GM23248 (cell line): Measurements from ENCODE around the gene MTREX. TPM values are rescaled to one million over a fixed set of nuclear protein-coding genes. Genes with fewer than 3 reads are reported as not detected.

ENCODE experiments used
- DNase-seq: peaks from one replicate; pipeline ENCODE4 v3.0.0-alpha.2; 2015
- H2AFZ ChIP-seq: fragments of 200-600 bp; sonication (generic); 2 replicates; pipeline ENCODE4 v1.6.1; 2016; ENCODE audit warnings: antibody characterized with exemption
- H3F3A ChIP-seq: fragments of 200-600 bp; sonication (generic); 2 replicates; pipeline ENCODE4 v1.6.1; 2016; ENCODE audit warnings: mild to moderate bottlenecking, antibody characterized with exemption, mixed run types; ENCODE audit not compliant: insufficient read depth
- H3K27ac ChIP-seq: fragments of 200-600 bp; sonication (generic); 2 replicates; pipeline ENCODE4 v1.5.1; 2016; ENCODE audit warnings: mild to moderate bottlenecking
- H3K27me3 ChIP-seq: fragments of 200-600 bp; sonication (generic); replicated peaks from 2 replicates; pipeline ENCODE4 v1.6.1; 2016; ENCODE audit warnings: mild to moderate bottlenecking; ENCODE audit not compliant: insufficient read depth
- H3K36me3 ChIP-seq: fragments of 200-600 bp; sonication (generic); 2 replicates; pipeline ENCODE4 v1.6.1; 2016; ENCODE audit warnings: low read depth, mild to moderate bottlenecking
- H3K4me1 ChIP-seq: fragments of 200-600 bp; sonication (generic); 2 replicates; pipeline ENCODE4 v1.6.1; 2016; ENCODE audit warnings: mild to moderate bottlenecking; ENCODE audit not compliant: insufficient read depth
- H3K4me2 ChIP-seq: fragments of 200-600 bp; sonication (generic); one replicate; pipeline ENCODE4 v1.6.1; 2016; ENCODE audit warnings: mild to moderate bottlenecking; ENCODE audit not compliant: unreplicated experiment
- H3K4me3 ChIP-seq: fragments of 200-600 bp; sonication (generic); 2 replicates; pipeline ENCODE4 v1.5.1; 2016; ENCODE audit warnings: mild to moderate bottlenecking
- H3K79me2 ChIP-seq: fragments of 200-600 bp; sonication (generic); 2 replicates; pipeline ENCODE4 v1.6.1; 2016; ENCODE audit warnings: mild to moderate bottlenecking; ENCODE audit not compliant: insufficient read depth
- H3K9ac ChIP-seq: fragments of 200-600 bp; sonication (generic); 2 replicates; pipeline ENCODE4 v1.6.1; 2016; ENCODE audit warnings: mild to moderate bottlenecking
- H3K9me2 ChIP-seq: fragments of 200-600 bp; sonication (generic); 2 replicates; pipeline ENCODE4 v1.6.1; 2016; ENCODE audit warnings: mixed run types, mild to moderate bottlenecking, moderate library complexity; ENCODE audit not compliant: insufficient read depth
- H3K9me3 ChIP-seq: fragments of 200-600 bp; sonication (generic); one replicate; pipeline ENCODE4 v1.6.1; 2017; ENCODE audit warnings: low read depth
- H4K20me1 ChIP-seq: fragments of 200-600 bp; sonication (generic); 2 replicates; pipeline ENCODE4 v1.6.0; 2016; ENCODE audit not compliant: insufficient read depth
- EZH2 ChIP-seq: fragments of 200-600 bp; sonication (generic); IDR thresholded peaks from 2 replicates; pipeline ENCODE4 v1.6.1; 2018; ENCODE audit warnings: antibody characterized with exemption, mild to moderate bottlenecking; ENCODE audit not compliant: insufficient read depth, poor library complexity, severe bottlenecking
- EZH2phosphoT487 ChIP-seq: fragments of 200-600 bp; sonication (generic); IDR thresholded peaks from 2 replicates; pipeline ENCODE4 v1.6.1; 2018; ENCODE audit warnings: antibody characterized with exemption, moderate library complexity, mild to moderate bottlenecking, low read depth; ENCODE audit not compliant: insufficient read depth
- WGBS, 2 experiments: methylation state at CpG; one replicate each; pipeline ENCODE4 v1.1.6; 2015 to 2017; ENCODE audit warnings: low lambda C conversion rate in 2 of 2, low coverage in 1 of 2; ENCODE audit errors: missing lambda C conversion rate in 2 of 2; 5-methylcytosine and 5-hydroxymethylcytosine counted together
- in situ Hi-C: fragments of 300-500 bp; cut with MboI; formaldehyde crosslinking; loops from 2 replicates; pipeline ENCODE4 v1.15.0; 2020
- polyA plus RNA-seq: library from polyadenylated mRNA; unstranded; fragments of >200 nt; fragmentation: Nextera tagmentation; extraction: Ambion mirVana; gene quantifications from 2 replicates; pipeline ENCODE4 v1.2.1, GENCODE V29; 2016
- total RNA-seq: library from RNA; depleted of rRNA; stranded (reverse); fragments of >200 nt; shearing (Covaris generic); gene quantifications from 2 replicates; pipeline ENCODE4 v1.2.3, GENCODE V29; 2014

MTREX gene
- total and polyA plus RNA-seq, 2 experiments from 2014 or later = 26.4 to 41.4 TPM

DNA sequence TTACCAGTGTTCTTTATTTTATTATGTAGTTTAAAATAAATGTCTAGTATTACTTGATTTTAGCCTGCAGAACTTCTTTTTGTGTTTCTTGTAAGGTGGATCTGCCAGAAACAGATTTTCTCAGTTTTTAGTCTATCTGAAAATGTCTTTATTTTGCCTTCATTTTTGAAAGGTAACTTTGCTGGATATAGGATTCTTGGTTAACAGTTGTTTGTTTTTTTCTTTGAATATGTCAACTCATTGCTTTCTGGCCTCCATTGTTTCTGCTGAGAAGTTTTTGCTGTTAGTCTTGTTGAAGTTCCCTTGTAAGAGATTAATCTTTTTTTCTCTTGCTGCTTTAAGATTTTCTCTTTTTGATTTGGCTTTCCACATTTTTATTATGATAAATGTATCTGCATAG lies 75.5 kb downstream of the MTREX start:
- no peak for DNase-seq
- no peak overlapping the region for H3K9ac ChIP-seq
- H4K20me1 ChIP-seq = no peaks in the 10 kb centered on the region
- H3K4me2 ChIP-seq = no peak overlapping the region
- in situ Hi-C loops = no loop called here
- no peaks in the 10 kb centered on the region for H3K27me3 ChIP-seq
- peaks cover 32% of the 10 kb centered on the region for H3K36me3 ChIP-seq
- H3K79me2 ChIP-seq = peaks cover 32% of the 10 kb centered on the region
- H3K27ac ChIP-seq = no peak overlapping the region
- no peaks in the 10 kb centered on the region for H3K9me3 ChIP-seq
- TF ChIP-seq EZH2phosphoT487 (no peak), EZH2 (no peak)
- no peak overlapping the region for H3K4me3 ChIP-seq
- H3K4me1 ChIP-seq = peaks cover 9% of the 10 kb centered on the region; the same call in 1 of the 2 replicates
- H2AFZ ChIP-seq = no peak overlapping the region
- no peaks in the 10 kb centered on the region for H3K9me2 ChIP-seq
- 0 out of 2 replicates have a peak, but pooled peaks cover 5% of the 10 kb centered on the region for H3F3A ChIP-seq

DNA sequence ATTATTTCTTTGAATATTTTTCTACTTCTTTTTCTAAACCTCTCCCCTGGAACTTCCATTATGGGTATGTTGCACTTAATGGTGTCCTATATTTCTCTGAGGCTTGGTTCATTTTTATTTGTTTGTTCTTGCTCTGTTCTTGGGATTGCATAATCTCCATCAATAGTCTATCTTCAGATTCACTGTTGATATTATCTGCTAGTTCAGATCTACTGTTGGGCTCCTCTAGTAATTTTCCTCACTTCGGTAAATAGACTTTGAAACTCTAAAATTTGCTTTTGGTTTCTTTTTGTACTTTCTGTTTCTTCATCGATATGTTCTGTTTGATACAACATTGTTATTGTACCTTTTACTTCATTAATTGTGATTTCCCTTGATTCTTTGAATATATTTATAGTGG lies 76.3 kb downstream of the MTREX start:
- Histone ChIP-seq H3K36me3 (peaks cover 40% of the 10 kb centered on the region), H3F3A (0 out of 2 replicates have a peak, but pooled peaks cover 5% of the 10 kb centered on the region), H3K4me3 (no peak overlapping the region), H3K9me2 (no peaks in the 10 kb centered on the region), H4K20me1 (no peaks in the 10 kb centered on the region), H3K4me1 (peaks cover 9% of the 10 kb centered on the region; the same call in 1 of the 2 replicates), H3K27ac (no peak overlapping the region), H3K79me2 (peaks cover 32% of the 10 kb centered on the region), H2AFZ (no peak overlapping the region), H3K27me3 (no peaks in the 10 kb centered on the region), H3K9ac (no peak overlapping the region), H3K9me3 (no peaks in the 10 kb centered on the region), H3K4me2 (no peak overlapping the region)
- TF ChIP-seq EZH2phosphoT487 (no peak), EZH2 (no peak)
- in situ Hi-C loops = no loop called here
- 98% methylated on average over 2 of the region's 2 CpGs for WGBS, 2 experiments
- DNase-seq = no peak

DNA sequence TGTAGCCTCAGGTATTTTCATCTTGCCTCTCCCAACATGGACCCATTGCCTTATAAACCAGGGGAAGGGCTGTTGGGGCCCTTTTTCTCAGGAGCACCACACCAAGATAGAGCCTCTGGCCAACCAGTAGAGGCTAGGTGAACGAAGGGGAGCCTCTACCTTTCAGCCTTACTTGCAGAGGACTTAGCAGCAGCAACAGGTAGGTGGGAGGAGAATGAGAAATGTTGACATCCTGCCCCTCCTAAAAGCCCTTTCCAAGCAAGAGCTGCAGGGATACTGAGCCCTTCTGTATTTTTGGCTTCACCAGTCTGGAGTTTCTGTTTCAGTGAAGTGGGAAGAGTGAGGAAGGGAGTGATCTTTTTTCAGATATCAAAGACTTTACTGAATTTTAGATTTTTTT lies 77.4 kb downstream of the MTREX start:
- peaks cover 32% of the 10 kb centered on the region for H3K79me2 ChIP-seq
- H3K9ac ChIP-seq = no peak overlapping the region
- no peaks in the 10 kb centered on the region for H4K20me1 ChIP-seq
- peaks cover 39% of the 10 kb centered on the region for H3K36me3 ChIP-seq
- no peak overlapping the region for H3K4me3 ChIP-seq
- H3K27me3 ChIP-seq = no peaks in the 10 kb centered on the region
- H3K9me3 ChIP-seq = no peaks in the 10 kb centered on the region
- 0 out of 2 replicates have a peak, but pooled peaks cover 5% of the 10 kb centered on the region for H3F3A ChIP-seq
- no peaks in the 10 kb centered on the region for H3K9me2 ChIP-seq
- in situ Hi-C loops = no loop called here
- TF ChIP-seq EZH2 (no peak), EZH2phosphoT487 (no peak)
- DNase-seq = no peak
- H3K27ac ChIP-seq = no peak overlapping the region
- peaks cover 4% of the 10 kb centered on the region; the same call in 1 of the 2 replicates for H3K4me1 ChIP-seq
- 95 to 100% methylated on average over 1 of the region's 1 CpG for WGBS, 2 experiments
- no peak overlapping the region for H3K4me2 ChIP-seq
- no peak overlapping the region for H2AFZ ChIP-seq

DNA sequence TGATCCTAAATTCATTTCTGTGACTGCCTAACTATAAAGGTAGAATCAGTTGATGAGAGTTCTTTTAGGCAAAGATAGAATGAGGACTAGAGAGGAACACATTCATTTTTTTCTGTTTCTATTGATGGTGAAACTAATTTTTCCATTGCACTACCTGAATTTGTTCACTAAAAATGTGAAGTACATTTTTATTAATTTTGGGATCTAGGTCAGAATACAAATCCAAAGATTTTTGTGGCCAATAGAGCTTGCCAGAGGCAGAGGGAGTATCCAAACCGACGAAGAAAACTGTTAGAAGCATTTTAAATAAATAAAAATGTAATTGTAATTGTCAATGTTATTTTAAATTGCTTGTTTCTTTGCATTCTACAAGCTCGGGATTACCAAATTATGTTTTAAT lies 78.1 kb downstream of the MTREX start:
- Histone ChIP-seq H2AFZ (no peak overlapping the region), H3K27ac (no peak overlapping the region), H3K9me2 (no peaks in the 10 kb centered on the region), H3K79me2 (peaks cover 32% of the 10 kb centered on the region), H3K9ac (no peak overlapping the region), H3K36me3 (peaks cover 33% of the 10 kb centered on the region), H3K4me1 (no peaks in the 10 kb centered on the region), H3K27me3 (no peaks in the 10 kb centered on the region), H3K9me3 (no peaks in the 10 kb centered on the region), H3K4me3 (no peak overlapping the region), H3K4me2 (no peak overlapping the region), H4K20me1 (no peaks in the 10 kb centered on the region), H3F3A (no peaks in the 10 kb centered on the region)
- WGBS, 2 experiments = 27 to 30% methylated on average over 3 of the region's 3 CpGs
- DNase-seq = no peak
- TF ChIP-seq EZH2 = no peak
- TF ChIP-seq EZH2phosphoT487 = no peak
- in situ Hi-C loops = no loop called here

DNA sequence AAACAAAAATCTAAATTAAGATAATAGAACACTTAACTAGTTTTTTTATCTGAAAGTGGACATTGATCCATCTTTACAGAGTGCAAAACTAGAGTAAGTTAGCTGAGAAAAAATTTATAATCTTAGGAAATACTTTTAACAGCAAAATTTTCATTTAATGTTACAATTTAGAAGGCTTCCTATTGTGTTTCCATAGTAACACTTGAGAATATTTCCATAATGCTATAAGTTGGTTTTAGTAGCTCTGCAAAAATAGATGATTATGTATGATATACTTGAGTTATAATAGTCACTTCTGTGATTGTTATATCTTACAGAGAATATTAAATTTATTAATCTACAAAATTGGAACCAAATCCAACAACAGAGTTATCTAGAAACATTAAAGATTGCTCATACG lies 78.6 kb downstream of the MTREX start:
- Histone ChIP-seq H3K9me3 (no peaks in the 10 kb centered on the region), H3K27me3 (no peaks in the 10 kb centered on the region), H3F3A (no peaks in the 10 kb centered on the region), H3K4me2 (no peak overlapping the region), H3K27ac (no peak overlapping the region), H3K4me1 (no peaks in the 10 kb centered on the region), H4K20me1 (no peaks in the 10 kb centered on the region), H3K9ac (no peak overlapping the region), H2AFZ (no peak overlapping the region), H3K79me2 (peaks cover 32% of the 10 kb centered on the region), H3K4me3 (no peak overlapping the region), H3K9me2 (no peaks in the 10 kb centered on the region), H3K36me3 (peaks cover 31% of the 10 kb centered on the region)
- DNase-seq = no peak
- in situ Hi-C loops = no loop called here
- no peak for TF ChIP-seq EZH2
- TF ChIP-seq EZH2phosphoT487 = no peak
- 98 to 100% methylated on average over 1 of the region's 1 CpG for WGBS, 2 experiments
